ENCODE data around the gene HAUS3.

GRCh38 chr4:2253160-2254084 lies 11.5 kb upstream of the HAUS3 start:
- TF ChIP-seq CTCF (conservative IDR thresholded peaks at IDR 0.05; ENCODE audit: low read length) (no peak), EZH2phosphoT487 (IDR thresholded peaks at IDR 0.05; ENCODE audit: borderline replicate concordance, low read depth, low read length) (no peak)

All from OCI-LY7 (cell line).